Osteoblast (primary cell): ENCODE data around the gene ADGRG3. TPM values are rescaled to one million over a fixed set of nuclear protein-coding genes. Genes with fewer than 3 reads are reported as not detected.
A peak's percentile ranks its signal among the peaks of the same experiment; 100 is the strongest.

ENCODE experiments used
- DNase-seq: peaks from one replicate; pipeline ENCODE4 v3.0.0; 2011; ENCODE audit warnings: low spot score, mixed read lengths; ENCODE audit not compliant: insufficient read length; ENCODE audit errors: missing footprints
- H2AFZ ChIP-seq: 2 replicates; pipeline ENCODE4 v1.6.0; 2011; ENCODE audit warnings: mild to moderate bottlenecking, low read length
- H3K27ac ChIP-seq: 2 replicates; pipeline ENCODE4 v1.5.1; 2011; ENCODE audit warnings: mild to moderate bottlenecking, low read depth, low read length, moderate library complexity
- H3K27me3 ChIP-seq: 2 replicates; pipeline ENCODE4 v1.6.0; 2012; ENCODE audit warnings: mild to moderate bottlenecking, control low read depth, inconsistent platforms, low read length, moderate library complexity; ENCODE audit not compliant: insufficient read depth
- H3K36me3 ChIP-seq: 2 replicates; pipeline ENCODE4 v1.5.1; 2011; ENCODE audit warnings: mild to moderate bottlenecking, low read length, control low read depth, moderate library complexity; ENCODE audit not compliant: insufficient read depth
- H3K4me1 ChIP-seq: 2 replicates; pipeline ENCODE4 v1.5.1; 2011; ENCODE audit warnings: mild to moderate bottlenecking, low read length, control low read depth, moderate library complexity; ENCODE audit not compliant: insufficient read depth
- H3K4me2 ChIP-seq: 2 replicates; pipeline ENCODE4 v1.6.0; 2011; ENCODE audit warnings: mild to moderate bottlenecking, low read length; ENCODE audit not compliant: insufficient read depth
- H3K4me3 ChIP-seq: fragments of 200-600 bp; sonication (generic); 3 replicates; pipeline ENCODE4 v1.5.1; 2012; ENCODE audit warnings: mild to moderate bottlenecking, low read length, inconsistent platforms; ENCODE audit not compliant: insufficient read depth
- H3K79me2 ChIP-seq: 2 replicates; pipeline ENCODE4 v1.6.0; 2012; ENCODE audit warnings: mild to moderate bottlenecking, low read length, control low read depth, inconsistent platforms; ENCODE audit not compliant: insufficient read depth
- H3K9me3 ChIP-seq: 2 replicates; pipeline ENCODE4 v1.5.1; 2011; ENCODE audit warnings: low read depth, low read length, control low read depth
- H4K20me1 ChIP-seq: 2 replicates; pipeline ENCODE4 v1.6.0; 2012; ENCODE audit warnings: mild to moderate bottlenecking, low read length, control low read depth; ENCODE audit not compliant: insufficient read depth
- CTCF ChIP-seq: IDR thresholded peaks from 2 replicates; pipeline ENCODE4 v1.5.1; 2011; ENCODE audit warnings: mild to moderate bottlenecking, low read depth, low read length, moderate library complexity; ENCODE audit errors: extremely low read depth
- total RNA-seq: library from RNA; depleted of rRNA; stranded (reverse); fragments of >200 nt; gene quantifications from 2 replicates; pipeline ENCODE4 v1.2.3, GENCODE V29; 2012

Gene ADGRG3
- total RNA-seq, 1 donor: not detected

GRCh38 chr16:57639172-57639887, 28.8 kb upstream of the ADGRG3 start:
- Histone ChIP-seq H3K27me3 (no peaks in the 10 kb centered on the region), H3K4me1 (peaks cover 26% of the 10 kb centered on the region), H3K27ac (no peak overlapping the region), H2AFZ (no peak overlapping the region), H3K9me3 (no peaks in the 10 kb centered on the region), H4K20me1 (no peaks in the 10 kb centered on the region), H3K4me2 (no peak overlapping the region), H3K4me3 (no peak overlapping the region), H3K36me3 (no peaks in the 10 kb centered on the region), H3K79me2 (no peaks in the 10 kb centered on the region)
- TF ChIP-seq CTCF: no peak
- no peak for DNase-seq

DNA sequence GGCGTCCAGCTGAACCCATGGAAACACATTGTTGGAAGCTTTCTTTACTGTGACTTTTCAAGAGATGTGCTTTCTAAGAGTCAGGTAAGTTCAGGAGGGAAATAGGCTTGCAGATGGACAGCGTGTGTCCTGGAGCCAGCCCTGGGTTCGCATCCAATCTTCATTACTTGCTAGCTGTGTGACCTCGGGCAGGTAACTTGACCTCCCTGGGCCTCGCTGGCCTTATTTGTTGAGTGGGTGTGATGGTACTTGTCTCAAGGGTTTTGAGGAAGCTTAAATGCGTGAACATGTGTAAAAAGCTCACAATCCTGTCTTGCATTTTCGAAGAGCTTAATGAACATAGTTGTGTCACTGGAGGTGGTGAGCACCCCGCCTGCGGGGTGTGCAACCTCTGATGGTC, 27.9 kb upstream of the ADGRG3 start:
- H3K36me3 ChIP-seq: no peaks in the 10 kb centered on the region
- H3K79me2 ChIP-seq: no peaks in the 10 kb centered on the region
- no peak for DNase-seq
- H3K9me3 ChIP-seq: no peaks in the 10 kb centered on the region
- H3K27me3 ChIP-seq: no peaks in the 10 kb centered on the region
- H3K4me2 ChIP-seq: no peak overlapping the region
- peaks cover 22% of the 10 kb centered on the region for H3K4me1 ChIP-seq
- no peak overlapping the region for H3K27ac ChIP-seq
- H3K4me3 ChIP-seq: no peak overlapping the region
- no peak overlapping the region for H2AFZ ChIP-seq
- TF ChIP-seq CTCF: no peak
- no peaks in the 10 kb centered on the region for H4K20me1 ChIP-seq

DNA sequence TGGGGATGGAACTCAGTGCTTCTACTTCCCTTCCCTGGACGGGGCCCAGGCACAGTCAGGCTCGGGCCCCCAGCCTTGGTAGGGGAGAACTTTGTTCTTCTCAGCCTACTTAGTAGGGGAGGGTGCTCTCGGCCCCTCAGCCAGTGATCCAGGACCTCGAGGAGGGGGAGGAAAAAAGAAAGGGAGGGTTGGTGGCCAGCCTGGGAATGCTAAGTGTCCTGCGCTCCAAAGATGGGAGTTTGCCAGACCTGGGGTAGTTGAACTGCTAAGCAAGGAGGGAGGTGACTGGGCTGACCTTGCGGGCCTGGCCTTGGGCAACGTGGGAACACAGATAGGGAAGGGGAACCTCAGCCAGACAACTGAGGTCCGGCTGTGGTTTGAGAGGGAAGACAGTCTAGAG, 27.5 kb upstream of the ADGRG3 start:
- no peak for DNase-seq
- Histone ChIP-seq H3K4me3 (no peak overlapping the region), H3K4me2 (no peak overlapping the region), H2AFZ (no peak overlapping the region), H3K27me3 (no peaks in the 10 kb centered on the region), H3K79me2 (no peaks in the 10 kb centered on the region), H3K36me3 (no peaks in the 10 kb centered on the region), H3K27ac (no peak overlapping the region), H4K20me1 (no peaks in the 10 kb centered on the region), H3K4me1 (peaks cover 26% of the 10 kb centered on the region), H3K9me3 (no peaks in the 10 kb centered on the region)
- TF ChIP-seq CTCF: no peak

GRCh38 chr16:57642160-57643135, 25.7 kb upstream of the ADGRG3 start:
- no peaks in the 10 kb centered on the region for H3K36me3 ChIP-seq
- no peak overlapping the region for H3K4me3 ChIP-seq
- DNase-seq: no peak
- peak overlapping the region; percentile 53 for H3K4me2 ChIP-seq
- no peaks in the 10 kb centered on the region for H4K20me1 ChIP-seq
- peak overlapping the region; percentile 83 for H3K27ac ChIP-seq
- no peaks in the 10 kb centered on the region for H3K79me2 ChIP-seq
- no peak for TF ChIP-seq CTCF
- H3K9me3 ChIP-seq: no peaks in the 10 kb centered on the region
- H2AFZ ChIP-seq: no peak overlapping the region
- no peaks in the 10 kb centered on the region for H3K27me3 ChIP-seq
- H3K4me1 ChIP-seq: peaks cover 38% of the 10 kb centered on the region
